Glomerular visceral epithelial cell (primary cell): ENCODE results near the gene HDHD5.

Experiments used
- DNase-seq: peaks from one replicate; pipeline ENCODE4 v3.0.0-alpha.2; 2016; ENCODE audit errors: extremely low spot score

The HDHD5 gene

GRCh38 chr22:17120281-17120680, 38.8 kb downstream of the HDHD5 start:
- DNase-seq: peak; percentile 43

GRCh38 chr22:17119481-17120202, 39.4 kb downstream of the HDHD5 start:
- no peak for DNase-seq

- no peak for DNase-seq
Measured at GRCh38 chr22:17118342-17118741, 40.7 kb downstream of the HDHD5 start.

GRCh38 chr22:17117890-17118289, 41.2 kb downstream of the HDHD5 start:
- no peak for DNase-seq

GRCh38 chr22:17117400-17117799, 41.7 kb downstream of the HDHD5 start:
- DNase-seq: no peak

- DNase-seq: no peak
Measured at GRCh38 chr22:17116572-17117330, 42.3 kb downstream of the HDHD5 start.

- no peak for DNase-seq
Measured at GRCh38 chr22:17115945-17116565, 43.0 kb downstream of the HDHD5 start.

GRCh38 chr22:17115236-17115635, 43.8 kb downstream of the HDHD5 start:
- no peak for DNase-seq

- DNase-seq: no peak
Measured at GRCh38 chr22:17114898-17115235, 44.2 kb downstream of the HDHD5 start.

GRCh38 chr22:17114173-17114897, 44.7 kb downstream of the HDHD5 start:
- DNase-seq: no peak

- DNase-seq: no peak
Measured at GRCh38 chr22:17113600-17113999, 45.5 kb downstream of the HDHD5 start.

GRCh38 chr22:17112491-17113042, 46.5 kb downstream of the HDHD5 start:
- peak; percentile 20 for DNase-seq

GRCh38 chr22:17110791-17111550, 48.1 kb downstream of the HDHD5 start:
- no peak for DNase-seq

- no peak for DNase-seq
Measured at GRCh38 chr22:17109976-17110375, 49.1 kb downstream of the HDHD5 start.

GRCh38 chr22:17109113-17109865, 49.8 kb downstream of the HDHD5 start:
- DNase-seq: no peak

GRCh38 chr22:17108256-17109112, 50.6 kb downstream of the HDHD5 start:
- no peak for DNase-seq

GRCh38 chr22:17107547-17107810, 51.6 kb downstream of the HDHD5 start:
- no peak for DNase-seq

- no peak for DNase-seq
Measured at GRCh38 chr22:17106785-17107546, 52.1 kb downstream of the HDHD5 start.

- no peak for DNase-seq
Measured at GRCh38 chr22:17106161-17106784, 52.8 kb downstream of the HDHD5 start.
